Testis (tissue), 3 donors: ENCODE data around the gene RAB3IP. TPM values are rescaled to one million over a fixed set of nuclear protein-coding genes. Genes with fewer than 3 reads are reported as not detected.
"Not testable (repeated sequence)": the region's sequence is repeated elsewhere in the genome, so short reads cannot be mapped to it uniquely, and the experiment has no call there.

Experiments used
- DNase-seq: peaks from one replicate; pipeline ENCODE4 v3.0.0-alpha.2; 2019
- H3K27ac ChIP-seq, 2 donors: fragments of 200-600 bp; sonication (generic); one replicate each; pipeline ENCODE4 v1.5.1; 2019
- H3K27me3 ChIP-seq: fragments of 200-600 bp; sonication (generic); one replicate; pipeline ENCODE4 v1.5.1; 2019
- H3K36me3 ChIP-seq: fragments of 200-600 bp; sonication (generic); one replicate; pipeline ENCODE4 v1.5.1; 2017; ENCODE audit warnings: low read depth; ENCODE audit errors: missing control alignments
- H3K4me1 ChIP-seq: fragments of 200-600 bp; sonication (generic); one replicate; pipeline ENCODE4 v1.5.1; 2019
- H3K4me3 ChIP-seq, 2 donors: fragments of 200-600 bp; sonication (generic); one replicate each; pipeline ENCODE4 v1.5.1; 2017 to 2019
- H3K9me3 ChIP-seq: fragments of 200-600 bp; sonication (generic); one replicate; pipeline ENCODE4 v1.5.1; 2017
- POLR2A ChIP-seq: fragments of 450-650 bp; IDR thresholded peaks from one replicate; pipeline ENCODE4 v1.6.1; 2017; ENCODE audit warnings: antibody characterized with exemption, mild to moderate bottlenecking, moderate library complexity
- WGBS, 2 donors: methylation state at CpG; one replicate each; pipeline ENCODE4 v1.1.5; 2018; 5-methylcytosine and 5-hydroxymethylcytosine counted together
- intact Hi-C: fragments of 100-400 bp; cut with DNase I; formaldehyde crosslinking; loops from one replicate; pipeline ENCODE4 v1.15.1; 2023; ENCODE audit warnings: low total_unique reads
- polyA plus RNA-seq: library from polyadenylated mRNA; stranded (reverse); fragments of 350-450 nt; fragmentation: Illumina TruSeq; extraction: RNeasy Lipid Tissue Mini Kit (QIAGEN cat#74804); gene quantifications from one replicate; pipeline ENCODE4 v1.2.3, GENCODE V29; 2014; ENCODE audit warnings: low read depth, low replicate concordance; ENCODE audit not compliant: insufficient read depth
- total RNA-seq, 2 donors: library from RNA; depleted of rRNA; stranded (reverse); fragments of >200 nt; gene quantifications; one replicate each; pipeline ENCODE4 v1.2.3, GENCODE V29; 2016
- TF ChIP-seq, protein P1 (sequence below), 3 experiments: fragments of 450-650 bp in 2 of 3; fragments of 200-600 bp in 1 of 3; sonication (generic) in 1 of 3; IDR thresholded peaks; one replicate each; pipeline ENCODE4 v1.5.1; 2016 to 2019; ENCODE audit warnings: antibody characterized with exemption in 3 of 3, mild to moderate bottlenecking in 2 of 3, moderate library complexity in 1 of 3

Gene RAB3IP
- total and polyA plus RNA-seq, 3 donors from 2014 or later: 50.9 to 133 (median 105) TPM

GRCh38 chr12:69792533-69792932 is 53.9 kb downstream of the RAB3IP start:
- TF ChIP-seq, protein P1, sequence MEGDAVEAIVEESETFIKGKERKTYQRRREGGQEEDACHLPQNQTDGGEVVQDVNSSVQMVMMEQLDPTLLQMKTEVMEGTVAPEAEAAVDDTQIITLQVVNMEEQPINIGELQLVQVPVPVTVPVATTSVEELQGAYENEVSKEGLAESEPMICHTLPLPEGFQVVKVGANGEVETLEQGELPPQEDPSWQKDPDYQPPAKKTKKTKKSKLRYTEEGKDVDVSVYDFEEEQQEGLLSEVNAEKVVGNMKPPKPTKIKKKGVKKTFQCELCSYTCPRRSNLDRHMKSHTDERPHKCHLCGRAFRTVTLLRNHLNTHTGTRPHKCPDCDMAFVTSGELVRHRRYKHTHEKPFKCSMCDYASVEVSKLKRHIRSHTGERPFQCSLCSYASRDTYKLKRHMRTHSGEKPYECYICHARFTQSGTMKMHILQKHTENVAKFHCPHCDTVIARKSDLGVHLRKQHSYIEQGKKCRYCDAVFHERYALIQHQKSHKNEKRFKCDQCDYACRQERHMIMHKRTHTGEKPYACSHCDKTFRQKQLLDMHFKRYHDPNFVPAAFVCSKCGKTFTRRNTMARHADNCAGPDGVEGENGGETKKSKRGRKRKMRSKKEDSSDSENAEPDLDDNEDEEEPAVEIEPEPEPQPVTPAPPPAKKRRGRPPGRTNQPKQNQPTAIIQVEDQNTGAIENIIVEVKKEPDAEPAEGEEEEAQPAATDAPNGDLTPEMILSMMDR (IDR thresholded peaks at IDR 0.05): no peak
- no peak for TF ChIP-seq POLR2A
- no peak overlapping the region for H3K4me3 ChIP-seq
- H3K4me1 ChIP-seq: no peaks in the 10 kb centered on the region
- no peaks in the 10 kb centered on the region for H3K27me3 ChIP-seq
- H3K36me3 ChIP-seq: no peaks in the 10 kb centered on the region
- WGBS, 2 donors: 86 to 92% methylated on average over 2 of the region's 2 CpGs
- no peak overlapping the region for H3K27ac ChIP-seq
- DNase-seq: no peak
- intact Hi-C loops: no loop called here
- H3K9me3 ChIP-seq: no peaks in the 10 kb centered on the region

DNA sequence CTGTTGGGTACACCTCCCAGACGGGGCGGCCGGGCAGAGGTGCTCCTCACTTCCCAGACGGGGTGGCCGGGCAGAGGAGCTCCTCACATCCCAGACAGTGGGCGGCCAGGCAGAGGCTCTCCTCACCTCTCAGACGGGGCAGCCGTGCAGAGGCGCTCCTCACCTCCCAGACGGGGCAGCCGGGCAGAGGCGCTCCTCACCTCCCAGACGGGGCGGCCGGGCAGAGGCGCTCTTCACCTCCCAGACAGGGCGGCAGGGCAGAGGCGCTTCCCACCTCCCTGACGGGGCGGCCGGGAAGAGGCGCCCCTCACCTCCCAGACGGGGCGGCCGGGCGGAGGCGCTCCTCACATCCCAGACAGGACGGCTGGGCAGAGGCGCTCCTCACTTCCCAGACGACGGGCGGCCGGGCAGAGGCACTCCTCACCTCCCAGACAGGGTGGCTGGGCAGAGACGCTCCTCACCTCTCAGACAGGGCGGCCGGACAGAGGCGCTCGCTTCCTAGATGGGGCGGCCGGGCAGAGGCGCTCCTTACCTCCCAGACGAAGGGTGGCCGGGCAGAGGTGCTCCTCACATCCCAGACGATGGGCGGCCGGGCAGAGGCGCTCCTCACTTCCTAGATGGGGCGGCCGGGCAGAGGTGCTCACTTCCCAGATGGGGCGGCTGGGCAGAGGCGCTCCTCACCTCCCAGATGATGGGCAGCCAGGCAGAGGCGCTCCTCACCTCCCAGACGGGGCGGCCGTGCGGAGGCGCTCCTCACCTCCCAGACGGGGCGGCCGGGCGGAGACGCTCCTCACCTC is 68.6 kb downstream of the RAB3IP start:
- intact Hi-C loops, H3K4me3 ChIP-seq, H3K9me3 ChIP-seq, H3K27ac ChIP-seq, DNase-seq, H3K27me3 ChIP-seq, H3K36me3 ChIP-seq, H3K4me1 ChIP-seq: not testable (repeated sequence)
- WGBS, 2 donors: 91 to 95% methylated on average over 49 to 62 of the region's 62 CpGs

- Histone ChIP-seq H3K4me1 (no peaks in the 10 kb centered on the region), H3K9me3 (no peaks in the 10 kb centered on the region), H3K27me3 (no peaks in the 10 kb centered on the region), H3K36me3 (no peaks in the 10 kb centered on the region), H3K4me3 (no peak overlapping the region), H3K27ac (no peak overlapping the region)
- WGBS, 2 donors: 81 to 82% methylated on average over 4 of the region's 4 CpGs
- TF ChIP-seq POLR2A: no peak
- TF ChIP-seq, protein P1 (IDR thresholded peaks at IDR 0.05): no peak
- DNase-seq: no peak
- intact Hi-C loops: no loop called here
These were observed 72.3 kb downstream of the RAB3IP start for GRCh38 chr12:69810870-69811498.

- intact Hi-C loops: no loop called here
These were observed 77.4 kb downstream of the RAB3IP start for GRCh38 chr12:69816082-69816481.

GRCh38 chr12:69821032-69821455 is 82.4 kb downstream of the RAB3IP start:
- 51 to 75% methylated on average over 6 of the region's 6 CpGs for WGBS, 2 donors
- Histone ChIP-seq H3K27ac (no peak overlapping the region), H3K9me3 (no peaks in the 10 kb centered on the region), H3K27me3 (no peaks in the 10 kb centered on the region), H3K4me1 (no peaks in the 10 kb centered on the region), H3K4me3 (no peak overlapping the region), H3K36me3 (no peaks in the 10 kb centered on the region)
- TF ChIP-seq POLR2A: no peak
- TF ChIP-seq, protein P1 (IDR thresholded peaks at IDR 0.05): no peak
- no peak for DNase-seq
- intact Hi-C loops: no loop called here

More at GRCh38 chr12:69816082-69816481, 77.4 kb downstream of the RAB3IP start:
- 89 to 96% methylated on average over 3 of the region's 3 CpGs for WGBS, 2 donors
- Histone ChIP-seq H3K27me3 (no peaks in the 10 kb centered on the region), H3K4me3 (no peak overlapping the region), H3K9me3 (no peaks in the 10 kb centered on the region), H3K4me1 (no peaks in the 10 kb centered on the region), H3K36me3 (no peaks in the 10 kb centered on the region), H3K27ac (no peak overlapping the region)
- TF ChIP-seq, protein P1 (IDR thresholded peaks at IDR 0.05): no peak
- TF ChIP-seq POLR2A: no peak
- no peak for DNase-seq
